ENCODE results near the gene F11R.

- TF ChIP-seq POLR2A (IDR thresholded peaks at IDR 0.05; ENCODE audit: low read depth, low read length), result no peak
- no peak for TF ChIP-seq TAF1 (IDR thresholded peaks at IDR 0.05; ENCODE audit: borderline replicate concordance, low read depth, low read length)
Observed at GRCh38 chr1:161069241-161069640, 48.3 kb upstream of the F11R start.

Data from GM12892 (cell line).